Subcutaneous adipose tissue (tissue), 4 donors: Measurements from ENCODE around the gene KCNK4. TPM values are rescaled to one million over a fixed set of nuclear protein-coding genes. Genes with fewer than 3 reads are reported as not detected.

Experiments used
- total RNA-seq, 4 donors: library from RNA; depleted of rRNA; stranded (reverse); fragments of >200 nt; gene quantifications; one replicate each; pipeline ENCODE4 v1.1.0, GENCODE V29; 2016
- TF ChIP-seq, protein P1 (sequence below): fragments of 450-650 bp; IDR thresholded peaks from one replicate; pipeline ENCODE4 v1.5.1; 2016; ENCODE audit warnings: low read depth, mild to moderate bottlenecking, control low read depth, antibody characterized with exemption, moderate library complexity

KCNK4 gene
- total RNA-seq, 4 donors from 2014 or later, result not detected

DNA sequence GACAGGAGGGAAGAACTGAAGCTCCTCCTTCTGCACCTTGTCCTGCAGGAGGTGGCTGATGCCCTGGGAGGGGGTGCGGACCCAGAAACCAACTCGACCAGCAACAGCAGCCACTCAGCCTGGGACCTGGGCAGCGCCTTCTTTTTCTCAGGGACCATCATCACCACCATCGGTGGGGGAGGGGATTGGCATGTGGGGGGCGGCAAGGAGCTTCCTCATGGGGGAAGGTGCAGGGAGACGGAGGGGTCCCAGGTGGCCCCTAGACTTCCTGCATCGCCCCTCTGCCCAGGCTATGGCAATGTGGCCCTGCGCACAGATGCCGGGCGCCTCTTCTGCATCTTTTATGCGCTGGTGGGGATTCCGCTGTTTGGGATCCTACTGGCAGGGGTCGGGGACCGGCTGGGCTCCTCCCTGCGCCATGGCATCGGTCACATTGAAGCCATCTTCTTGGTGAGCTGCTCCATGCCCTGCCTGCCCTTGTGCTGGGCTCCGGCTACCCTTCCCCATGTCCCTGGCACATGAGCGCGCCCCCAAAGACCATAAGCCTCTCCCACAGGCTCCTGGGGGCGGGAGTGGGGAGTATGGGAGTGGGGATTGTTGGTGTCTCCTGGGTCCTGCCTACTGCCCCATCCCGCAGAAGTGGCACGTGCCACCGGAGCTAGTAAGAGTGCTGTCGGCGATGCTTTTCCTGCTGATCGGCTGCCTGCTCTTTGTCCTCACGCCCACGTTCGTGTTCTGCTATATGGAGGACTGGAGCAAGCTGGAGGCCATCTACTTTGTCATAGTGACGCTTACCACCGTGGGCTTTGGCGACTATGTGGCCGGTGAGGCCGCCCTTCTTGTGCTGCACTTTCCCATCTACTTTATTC, 6.0 kb downstream of the KCNK4 start:
- TF ChIP-seq, protein P1, sequence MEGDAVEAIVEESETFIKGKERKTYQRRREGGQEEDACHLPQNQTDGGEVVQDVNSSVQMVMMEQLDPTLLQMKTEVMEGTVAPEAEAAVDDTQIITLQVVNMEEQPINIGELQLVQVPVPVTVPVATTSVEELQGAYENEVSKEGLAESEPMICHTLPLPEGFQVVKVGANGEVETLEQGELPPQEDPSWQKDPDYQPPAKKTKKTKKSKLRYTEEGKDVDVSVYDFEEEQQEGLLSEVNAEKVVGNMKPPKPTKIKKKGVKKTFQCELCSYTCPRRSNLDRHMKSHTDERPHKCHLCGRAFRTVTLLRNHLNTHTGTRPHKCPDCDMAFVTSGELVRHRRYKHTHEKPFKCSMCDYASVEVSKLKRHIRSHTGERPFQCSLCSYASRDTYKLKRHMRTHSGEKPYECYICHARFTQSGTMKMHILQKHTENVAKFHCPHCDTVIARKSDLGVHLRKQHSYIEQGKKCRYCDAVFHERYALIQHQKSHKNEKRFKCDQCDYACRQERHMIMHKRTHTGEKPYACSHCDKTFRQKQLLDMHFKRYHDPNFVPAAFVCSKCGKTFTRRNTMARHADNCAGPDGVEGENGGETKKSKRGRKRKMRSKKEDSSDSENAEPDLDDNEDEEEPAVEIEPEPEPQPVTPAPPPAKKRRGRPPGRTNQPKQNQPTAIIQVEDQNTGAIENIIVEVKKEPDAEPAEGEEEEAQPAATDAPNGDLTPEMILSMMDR, result no peak

DNA sequence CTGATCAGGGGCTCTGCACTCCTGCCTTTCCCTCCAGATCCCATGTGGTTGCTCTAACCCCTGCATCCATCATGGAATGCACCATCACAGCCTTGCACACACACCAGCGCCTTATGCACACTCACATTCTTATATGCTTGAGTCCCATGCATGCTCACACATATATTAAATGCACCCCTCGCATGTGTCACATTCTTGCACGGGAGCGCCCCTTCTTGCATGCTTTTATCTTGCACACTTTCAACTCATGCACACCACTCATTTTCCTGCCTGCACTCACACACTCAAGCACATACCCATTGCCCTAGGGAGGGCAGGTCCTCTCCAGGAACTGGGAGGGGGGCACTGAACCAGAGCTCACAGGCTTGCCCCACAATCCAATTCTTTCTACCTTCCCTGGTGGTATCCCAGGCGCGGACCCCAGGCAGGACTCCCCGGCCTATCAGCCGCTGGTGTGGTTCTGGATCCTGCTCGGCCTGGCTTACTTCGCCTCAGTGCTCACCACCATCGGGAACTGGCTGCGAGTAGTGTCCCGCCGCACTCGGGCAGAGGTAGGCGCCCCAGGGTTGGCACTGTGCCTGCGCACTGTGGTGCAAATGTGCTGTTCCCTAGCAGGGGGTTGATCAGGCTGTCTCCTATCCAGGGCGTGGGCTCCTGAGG, 6.7 kb downstream of the KCNK4 start:
- TF ChIP-seq, protein P1, result no peak

DNA sequence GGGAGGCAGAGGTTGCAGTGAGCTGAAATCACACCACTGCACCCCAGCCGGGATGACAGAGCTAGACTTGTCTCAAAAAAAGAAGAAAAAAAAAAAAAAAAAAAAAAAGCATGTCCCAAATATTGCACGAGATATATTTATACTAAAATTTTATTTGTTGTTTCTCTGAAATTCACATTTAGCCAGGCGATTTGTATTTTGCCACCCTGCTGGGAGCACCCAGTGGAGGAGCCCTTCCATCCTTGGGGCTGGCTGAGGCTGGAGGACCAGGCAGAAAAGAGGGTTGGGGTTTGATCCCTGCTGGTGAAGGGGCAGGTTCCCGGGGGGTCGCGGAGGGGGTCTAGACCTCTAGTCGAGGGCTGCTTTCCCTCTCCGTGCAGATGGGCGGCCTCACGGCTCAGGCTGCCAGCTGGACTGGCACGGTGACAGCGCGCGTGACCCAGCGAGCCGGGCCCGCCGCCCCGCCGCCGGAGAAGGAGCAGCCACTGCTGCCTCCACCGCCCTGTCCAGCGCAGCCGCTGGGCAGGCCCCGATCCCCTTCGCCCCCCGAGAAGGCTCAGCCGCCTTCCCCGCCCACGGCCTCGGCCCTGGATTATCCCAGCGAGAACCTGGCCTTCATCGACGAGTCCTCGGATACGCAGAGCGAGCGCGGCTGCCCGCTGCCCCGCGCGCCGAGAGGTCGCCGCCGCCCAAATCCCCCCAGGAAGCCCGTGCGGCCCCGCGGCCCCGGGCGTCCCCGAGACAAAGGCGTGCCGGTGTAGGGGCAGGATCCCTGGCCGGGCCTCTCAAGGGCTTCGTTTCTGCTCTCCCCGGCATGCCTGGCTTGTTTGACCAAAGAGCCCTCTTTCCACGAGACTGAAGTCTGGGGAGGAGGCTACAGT, 8.1 kb downstream of the KCNK4 start:
- TF ChIP-seq, protein P1, result no peak

DNA sequence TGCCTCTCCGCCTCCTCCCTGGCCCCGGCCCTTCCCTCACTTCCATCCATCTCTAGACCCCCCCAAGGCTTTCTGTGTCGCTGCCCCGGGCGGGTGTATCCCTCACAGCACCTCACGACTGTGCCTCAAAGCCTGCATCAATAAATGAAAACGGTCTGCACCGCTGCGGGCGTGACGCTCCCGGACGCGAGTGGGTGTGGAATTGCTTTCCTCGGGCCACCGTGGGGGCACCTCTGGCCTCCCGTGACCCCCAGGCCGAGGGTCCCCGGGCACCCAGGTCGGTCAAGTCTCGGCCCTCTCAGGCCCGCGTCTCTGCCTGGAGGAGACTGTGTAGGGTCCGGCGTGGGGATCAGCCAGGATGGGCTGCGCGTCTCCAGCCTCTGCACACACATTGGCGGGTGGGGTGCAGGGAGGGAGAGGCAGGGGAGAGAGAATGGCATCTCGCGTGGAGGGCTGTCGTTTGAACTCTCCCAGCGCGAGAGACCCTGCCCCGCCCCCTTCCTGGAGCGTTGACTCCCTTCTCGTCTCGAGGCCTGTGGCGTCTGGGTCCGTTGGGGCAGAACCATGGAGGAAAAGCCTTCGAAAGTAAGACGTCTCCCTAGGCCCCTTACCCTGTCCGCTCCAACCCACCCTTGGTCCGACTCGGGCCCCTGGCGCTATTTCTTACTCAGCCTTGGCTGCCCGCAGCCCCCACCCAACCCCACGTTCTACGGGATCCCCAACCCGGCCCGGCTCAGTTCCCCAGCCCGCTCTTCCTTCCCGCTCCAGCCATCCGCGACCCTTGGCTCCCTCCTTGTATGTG, 8.9 kb downstream of the KCNK4 start, which contains the start of gene CATSPERZ:
Gene CATSPERZ (plus strand): TSS at position 512 of the 802 bp plus-strand sequence. CDS start 53 bp downstream, at position 565.
- TF ChIP-seq, protein P1, result no peak

DNA sequence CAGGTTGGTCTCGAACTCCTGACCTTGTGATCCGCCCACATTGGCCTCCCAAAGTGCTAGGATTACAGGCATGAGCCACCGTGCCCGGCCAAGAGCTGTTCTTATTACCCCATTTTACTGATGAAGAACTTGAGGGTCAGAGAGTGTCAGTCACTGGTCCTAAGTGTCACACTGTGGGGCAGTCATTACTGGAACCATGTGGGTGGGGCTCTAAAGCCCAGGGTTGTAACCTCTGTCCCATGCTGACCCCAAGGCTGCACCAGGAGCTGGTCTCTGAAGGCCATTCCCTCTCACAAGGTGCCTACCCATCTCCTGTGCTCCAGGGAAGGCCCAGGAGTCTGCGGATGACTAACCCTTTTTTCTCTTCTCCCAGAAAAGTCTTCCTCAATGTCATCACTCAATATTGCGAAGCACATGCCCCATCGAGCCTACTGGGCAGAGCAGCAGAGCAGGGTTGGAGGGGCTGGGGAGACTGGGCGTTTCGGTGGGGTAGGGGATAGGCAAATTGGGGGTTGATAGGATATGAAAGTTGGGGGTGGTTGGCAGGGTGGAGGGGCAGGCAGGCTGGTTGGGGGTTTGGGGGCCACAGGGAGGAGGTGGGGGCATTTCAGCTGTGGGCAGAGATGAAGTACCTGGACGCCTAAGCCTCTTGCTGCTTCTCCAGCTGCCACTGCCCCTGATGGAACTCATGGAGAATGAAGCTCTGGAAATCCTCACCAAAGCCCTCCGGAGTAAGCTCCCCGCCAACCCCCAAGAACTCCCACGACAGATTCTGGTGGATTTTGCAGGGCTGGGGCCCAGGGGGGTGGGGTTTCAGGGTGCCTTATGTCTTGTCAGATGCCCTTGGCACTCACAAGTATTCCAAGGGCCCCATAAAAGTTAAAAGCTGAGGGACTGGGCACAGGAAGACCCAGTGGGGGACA, 12.3 kb downstream of the KCNK4 start:
- TF ChIP-seq, protein P1, result no peak

DNA sequence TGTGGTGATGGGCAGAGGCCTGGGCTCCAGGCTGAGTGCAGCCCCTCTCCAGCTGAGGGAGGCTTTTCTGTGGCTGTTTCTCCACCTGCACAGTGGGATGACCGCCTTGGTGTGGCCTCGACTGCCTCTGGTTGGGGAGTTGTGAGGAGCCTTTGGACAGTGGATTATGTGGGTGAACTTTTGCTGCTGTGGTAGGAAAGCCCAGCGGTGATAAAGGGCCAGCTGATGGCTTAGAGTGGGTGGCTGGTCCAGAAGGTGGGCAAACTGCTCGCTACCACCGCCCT, 12.9 kb downstream of the KCNK4 start:
- TF ChIP-seq, protein P1, result no peak
